Activated T-cell treated with anti-CD3 and anti-CD28 coated beads for 1 hour (primary cell): Measurements from ENCODE around the gene SORCS2.
A peak's percentile ranks its signal among the peaks of the same experiment; 100 is the strongest.

ENCODE experiments used
- DNase-seq: peaks from one replicate; pipeline ENCODE4 v3.0.0-alpha.2; 2020; ENCODE audit warnings: low read depth

The SORCS2 gene

DNA sequence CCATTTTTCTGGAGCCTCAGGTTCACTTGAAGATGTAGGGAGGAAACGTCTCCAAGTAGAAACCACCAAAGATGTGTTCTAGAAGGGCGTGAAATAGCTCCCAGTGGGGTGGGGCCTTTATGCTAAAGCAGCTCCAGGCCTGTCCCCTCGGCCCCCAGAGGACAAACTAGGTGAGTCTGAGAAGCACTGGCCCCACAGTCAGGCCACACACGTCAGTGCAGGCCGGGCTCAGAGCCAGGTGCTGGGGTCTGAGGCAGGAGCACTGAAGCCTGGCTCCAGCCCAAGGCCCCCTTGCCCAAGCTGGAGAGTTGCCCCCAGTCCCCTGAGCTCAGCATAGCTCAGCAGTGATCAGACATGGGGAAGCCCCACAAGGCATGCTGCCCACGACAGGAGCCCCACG lies 337.7 kb downstream of the SORCS2 start:
- DNase-seq, result no peak

DNA sequence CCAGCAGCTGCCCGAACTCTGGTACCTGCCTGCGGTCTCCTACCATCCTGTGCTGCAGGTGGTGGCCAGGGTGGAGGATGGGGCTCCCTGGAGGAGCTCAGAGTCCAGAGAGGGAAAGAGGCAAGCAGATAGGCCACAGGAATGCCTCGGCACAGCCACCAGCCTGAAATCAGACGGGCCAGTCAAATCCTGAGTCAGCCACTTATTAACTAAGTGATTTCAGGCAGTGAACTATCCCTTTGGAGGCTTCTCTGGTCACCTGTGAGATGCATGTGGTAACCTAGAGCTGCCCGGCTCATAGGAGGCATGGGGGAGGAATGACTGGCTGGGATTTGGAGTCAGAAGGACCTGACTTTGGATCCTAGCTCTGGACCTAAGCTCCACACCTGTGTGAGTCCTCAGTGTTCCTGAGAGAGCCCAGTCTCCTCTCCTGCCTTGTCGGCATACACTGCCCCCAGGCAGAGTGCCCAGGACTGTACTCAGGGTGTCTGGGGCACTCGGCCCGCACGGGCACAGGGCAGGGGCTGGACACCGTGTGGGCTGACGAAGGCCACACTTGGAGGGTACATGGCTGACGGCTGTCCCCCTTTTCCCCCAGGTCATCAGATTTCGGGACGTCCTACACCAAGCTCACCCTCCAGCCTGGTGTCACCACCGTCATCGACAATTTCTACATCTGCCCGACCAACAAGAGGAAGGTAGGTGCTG lies 338.7 kb downstream of the SORCS2 start:
- DNase-seq, result no peak

DNA sequence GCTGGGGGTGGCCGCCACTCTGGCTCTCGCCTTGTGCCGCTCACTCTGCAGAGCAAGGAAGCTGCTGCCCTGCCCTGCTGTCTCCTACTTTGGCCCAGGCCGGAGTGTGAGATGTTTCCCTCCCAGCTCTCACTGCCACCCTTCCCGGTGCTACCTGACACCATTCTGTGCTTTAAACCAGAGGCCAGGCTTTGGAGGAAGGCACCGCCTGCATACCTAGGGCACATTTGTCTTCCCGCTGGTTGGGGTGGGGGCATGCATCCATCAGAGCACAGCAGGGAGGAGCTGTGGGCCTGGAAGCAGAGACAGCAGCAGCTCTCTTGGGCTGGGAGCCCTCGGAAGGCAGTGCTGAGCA lies 339.3 kb downstream of the SORCS2 start:
- DNase-seq, result no peak

DNA sequence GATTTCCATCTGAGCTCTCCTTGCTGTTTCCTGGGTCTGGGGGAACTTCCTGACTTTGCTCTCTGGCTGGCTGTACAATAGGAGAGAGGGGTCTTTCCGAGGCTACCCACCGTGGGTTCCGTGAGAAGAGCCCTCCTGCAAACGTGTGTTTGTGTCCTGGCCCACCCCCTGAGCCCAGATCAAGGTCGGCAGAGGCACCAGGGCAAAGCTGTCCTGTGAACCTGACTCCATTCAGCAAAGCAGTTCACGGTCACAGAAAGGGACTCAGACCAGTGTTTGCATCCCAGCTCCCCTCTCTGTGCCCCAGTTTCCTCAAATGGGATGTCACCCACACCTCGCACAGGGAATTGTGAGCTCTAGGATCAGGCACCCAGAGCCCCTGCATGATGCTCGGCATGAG lies 339.7 kb downstream of the SORCS2 start:
- DNase-seq, result no peak

DNA sequence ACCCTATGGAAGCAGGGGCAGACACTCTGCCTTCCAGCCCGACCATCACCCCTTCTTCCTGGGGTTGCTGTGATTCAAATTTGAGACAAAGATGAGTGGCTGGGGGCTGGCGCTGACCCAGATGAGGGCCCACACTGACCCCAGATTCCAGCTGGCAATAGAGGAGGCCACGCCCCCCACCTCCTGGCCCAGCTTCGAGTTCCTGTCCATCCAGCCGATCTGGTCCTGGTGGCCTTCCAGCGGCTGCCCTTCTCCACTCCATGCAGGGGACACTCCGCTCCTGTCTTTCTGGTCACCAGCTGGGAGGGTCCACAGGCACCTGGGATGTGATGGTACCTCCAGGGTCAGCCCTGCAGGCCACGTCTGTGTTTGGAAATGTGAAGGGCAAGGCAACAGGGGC lies 340.9 kb downstream of the SORCS2 start:
- DNase-seq, result no peak

DNA sequence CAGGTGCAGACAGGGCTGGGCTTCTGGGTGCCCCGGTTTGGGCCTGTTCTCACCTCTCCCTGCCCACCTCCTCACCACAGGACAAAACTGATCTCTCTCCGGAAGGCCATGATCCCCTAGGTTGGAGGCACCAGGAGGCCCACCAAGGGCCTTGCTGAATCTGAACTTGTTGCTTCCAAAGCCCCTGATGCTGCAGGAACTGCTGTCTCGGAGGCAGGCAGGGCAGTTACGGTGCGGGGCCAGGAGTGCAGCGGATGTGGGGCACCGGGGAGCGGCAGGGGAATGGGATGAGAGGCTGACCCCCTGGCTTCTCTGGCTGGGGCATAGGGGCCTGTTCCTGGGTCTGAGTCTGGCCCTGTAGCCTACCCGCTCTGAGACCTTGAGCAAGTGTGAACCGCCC lies 342.8 kb downstream of the SORCS2 start:
- no peak for DNase-seq

DNA sequence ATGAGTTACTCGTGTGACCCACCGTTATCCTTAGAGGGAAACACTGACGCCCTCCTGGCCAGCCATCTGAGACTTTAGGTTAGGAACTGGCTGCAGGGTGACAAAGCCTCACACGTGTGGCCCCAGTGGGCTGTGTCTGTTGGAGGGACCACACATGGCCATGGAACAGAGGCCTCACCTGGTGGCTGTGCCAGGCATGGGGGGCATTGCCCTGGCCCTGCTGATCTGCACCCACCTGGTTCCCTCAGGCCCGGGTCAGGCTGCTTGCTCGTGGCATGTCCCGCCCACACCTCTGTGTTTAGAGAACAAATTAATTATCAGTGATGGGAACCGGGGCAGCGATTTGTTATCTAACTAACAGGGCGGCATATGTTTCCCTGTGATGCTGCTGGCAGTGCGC lies 343.3 kb downstream of the SORCS2 start:
- DNase-seq, result no peak

DNA sequence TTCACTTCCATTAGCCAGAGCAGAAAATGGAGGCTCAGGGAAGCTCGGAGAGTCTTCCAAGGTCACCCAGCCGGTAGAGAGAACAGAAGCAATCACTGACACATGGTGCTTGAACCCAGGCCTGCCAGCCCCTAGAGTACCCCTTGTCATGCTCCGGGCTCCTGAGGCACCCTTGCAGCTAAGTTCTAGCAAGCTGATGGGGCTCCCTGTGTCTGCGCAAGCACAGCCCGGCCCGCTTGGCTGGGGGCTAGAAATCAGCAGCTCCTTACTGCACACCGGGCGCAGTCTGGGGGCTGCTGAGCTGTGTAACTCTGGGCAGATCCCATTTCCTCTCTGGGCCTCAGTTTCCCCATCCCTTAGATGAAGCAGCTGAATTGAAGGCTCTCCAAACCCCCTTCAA lies 344.5 kb downstream of the SORCS2 start:
- no peak for DNase-seq

DNA sequence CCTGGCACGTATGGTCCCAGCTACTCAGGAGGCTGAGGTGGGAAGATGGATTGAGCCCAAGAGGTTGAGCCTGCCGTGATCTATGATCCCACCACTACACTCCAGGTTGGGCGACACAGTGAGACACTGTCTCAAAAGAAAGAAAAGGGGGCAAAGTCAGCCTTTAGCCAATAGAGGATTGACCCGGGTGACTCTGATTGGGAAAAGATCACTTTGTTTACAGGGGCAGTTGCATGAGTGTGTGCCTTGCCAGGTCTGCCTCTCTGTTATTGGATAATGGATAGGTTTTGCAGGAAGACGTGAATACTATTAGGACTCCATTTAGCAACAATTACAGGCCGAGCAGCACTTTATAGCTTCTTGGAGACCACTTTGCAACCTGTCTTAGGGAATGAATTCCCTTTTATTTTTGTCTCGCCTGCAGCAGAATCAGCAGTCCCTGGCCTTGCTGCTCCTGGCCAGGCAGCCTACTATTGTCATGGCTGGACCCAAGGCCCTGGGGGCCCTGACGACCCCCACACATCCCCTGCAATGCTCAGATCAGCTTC lies 345.6 kb downstream of the SORCS2 start:
- DNase-seq, result no peak

DNA sequence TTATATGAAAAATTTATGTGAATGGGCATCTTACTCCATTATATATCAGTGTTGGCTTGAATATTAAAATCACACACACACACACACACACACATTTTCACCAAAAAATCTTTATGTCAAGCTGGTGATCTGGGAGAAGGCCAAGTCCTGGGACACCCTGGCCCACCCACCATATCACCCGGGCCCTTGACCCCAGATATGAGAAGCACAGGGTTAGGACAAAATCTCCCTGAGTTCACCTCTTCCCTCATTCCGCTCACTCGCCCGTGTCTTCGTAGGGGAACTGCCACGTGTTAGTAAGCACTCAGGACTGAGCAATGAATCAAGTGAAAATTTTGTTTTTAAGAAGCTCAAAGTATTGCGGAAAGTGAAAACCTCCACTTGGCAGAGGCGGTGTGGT lies 346.2 kb downstream of the SORCS2 start:
- no peak for DNase-seq

DNA sequence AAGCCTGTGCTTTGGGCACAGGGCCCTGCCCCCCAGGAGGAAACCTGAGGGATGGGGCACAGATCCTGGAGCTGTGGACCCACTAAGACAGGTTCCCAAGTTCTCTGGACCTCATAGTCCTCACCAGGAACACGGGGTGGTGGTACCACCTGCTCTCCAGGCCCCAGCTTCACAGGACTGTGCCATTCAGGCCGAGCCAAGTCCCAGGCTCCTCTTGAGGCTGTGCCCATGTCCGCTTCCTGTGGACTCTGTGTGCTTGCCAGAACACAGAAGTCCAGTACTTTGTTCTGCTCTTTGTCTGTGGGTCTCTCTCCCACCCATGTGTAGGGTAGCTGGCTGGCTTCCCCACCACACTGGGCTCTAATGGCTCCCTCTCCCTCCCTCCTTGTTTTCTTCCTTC lies 346.8 kb downstream of the SORCS2 start:
- no peak for DNase-seq

DNA sequence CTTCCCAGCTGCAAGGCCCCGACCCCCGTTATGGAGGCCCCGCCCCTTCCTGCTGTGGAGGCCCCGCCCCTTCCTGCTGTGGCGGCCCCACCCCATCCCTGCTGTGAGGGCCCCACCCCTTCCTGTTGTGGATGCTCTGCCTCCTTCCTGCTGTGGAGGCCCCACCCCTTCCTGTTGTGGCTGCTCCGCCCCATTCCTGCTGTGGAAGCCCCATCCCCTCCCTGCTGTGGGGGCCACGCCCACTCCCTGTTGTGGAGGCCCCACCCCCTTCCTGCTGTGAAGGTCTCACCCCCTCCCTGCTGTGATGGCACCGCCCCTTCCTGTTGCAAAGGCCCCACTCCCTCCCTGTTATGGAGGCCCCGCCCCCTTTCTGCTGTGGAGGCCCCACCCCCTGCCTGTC lies 347.3 kb downstream of the SORCS2 start:
- DNase-seq, result peak; percentile 12

DNA sequence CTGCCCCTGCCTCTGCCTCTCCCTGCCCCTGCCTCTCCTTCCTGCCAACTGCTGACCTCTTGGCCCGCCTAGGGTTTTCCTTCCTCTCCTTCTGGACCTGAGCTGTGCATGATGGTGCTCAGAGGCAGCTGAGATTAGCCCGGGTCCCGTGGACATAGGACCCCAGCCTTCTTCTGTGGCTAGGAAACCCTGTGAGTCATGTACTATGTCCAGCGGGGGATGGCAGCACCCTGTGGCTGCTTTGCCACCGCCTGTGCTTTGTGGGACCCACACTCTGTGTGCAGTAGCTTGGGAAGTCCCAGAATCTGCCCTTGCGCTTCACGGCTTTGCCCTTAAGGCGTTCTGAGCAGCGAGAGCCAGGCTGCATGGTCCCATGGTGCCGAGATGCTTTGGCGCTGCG lies 347.9 kb downstream of the SORCS2 start:
- no peak for DNase-seq

DNA sequence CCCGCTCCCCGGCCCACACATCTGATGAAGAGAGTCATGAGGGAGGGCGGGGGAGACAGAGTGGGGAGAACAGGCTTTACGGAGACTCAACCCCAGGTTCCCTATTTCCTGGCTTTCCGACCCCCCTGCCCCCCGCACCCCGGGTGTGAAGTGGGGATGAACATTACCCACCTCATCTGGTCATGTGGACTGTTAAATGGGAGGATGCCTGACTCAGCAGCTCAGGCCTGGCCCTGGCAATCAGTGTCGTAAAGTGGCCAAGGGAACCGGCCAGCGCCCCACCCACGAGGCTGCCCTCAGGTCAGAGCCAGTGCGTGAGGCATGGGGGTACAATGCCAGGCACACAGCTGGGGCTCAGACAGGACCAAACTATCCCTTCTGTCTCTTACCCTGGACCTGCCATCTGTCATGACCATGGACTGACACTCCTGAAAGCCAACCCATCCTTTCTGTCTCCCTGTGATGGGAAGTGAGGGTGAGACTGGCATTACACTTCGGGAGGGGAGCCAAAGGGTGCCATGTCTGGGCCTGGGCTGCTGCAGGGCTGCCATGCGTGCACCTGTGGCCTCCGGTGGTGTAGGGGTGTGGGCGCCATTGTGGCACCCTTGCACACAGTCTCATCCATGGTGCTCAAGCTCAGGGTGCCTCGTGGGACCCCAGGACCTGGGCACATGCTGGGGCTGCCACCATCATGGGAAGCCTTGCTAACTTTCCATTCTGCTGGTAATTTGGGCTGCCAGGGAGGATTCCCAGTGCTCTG lies 348.5 kb downstream of the SORCS2 start:
- DNase-seq, result no peak

DNA sequence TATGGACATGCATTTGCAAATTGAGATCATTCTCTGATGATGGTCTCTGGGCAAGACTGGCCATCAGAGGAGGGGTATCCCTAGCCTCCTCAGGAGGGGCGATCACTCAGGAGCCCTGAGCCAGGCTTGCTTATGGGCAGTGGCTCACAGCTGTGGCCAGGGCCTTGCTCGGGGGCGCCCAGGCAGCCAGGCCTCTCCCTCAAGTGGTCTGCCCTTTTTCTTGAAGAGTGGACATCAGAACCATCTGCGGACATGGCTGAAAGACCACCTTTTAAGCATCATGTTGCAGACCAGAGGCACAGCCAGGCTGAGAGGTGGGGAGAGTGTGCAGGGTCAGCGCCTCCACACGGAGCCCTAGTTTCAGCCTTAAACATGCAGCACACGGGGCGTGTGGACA lies 349.1 kb downstream of the SORCS2 start:
- DNase-seq, result no peak

DNA sequence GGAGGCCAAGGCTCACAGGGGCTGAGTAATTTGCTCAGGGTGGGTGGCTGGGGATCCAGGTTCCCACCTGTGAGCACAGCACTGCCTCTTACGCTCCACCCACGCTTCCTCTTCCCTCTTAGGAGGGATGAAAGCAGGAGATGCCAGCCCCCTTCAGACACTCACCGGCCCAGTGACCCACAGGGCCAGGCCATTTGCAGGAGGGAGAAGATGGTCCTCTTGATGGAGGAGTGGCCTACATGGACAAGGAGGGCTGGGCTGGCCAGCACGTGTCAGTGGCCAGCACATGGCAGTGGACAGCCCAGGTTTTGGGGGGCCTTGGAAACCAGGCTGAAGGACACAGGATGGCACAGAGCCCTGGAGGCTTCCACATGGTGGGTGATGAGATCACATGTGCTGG lies 350.4 kb downstream of the SORCS2 start:
- DNase-seq, result no peak

DNA sequence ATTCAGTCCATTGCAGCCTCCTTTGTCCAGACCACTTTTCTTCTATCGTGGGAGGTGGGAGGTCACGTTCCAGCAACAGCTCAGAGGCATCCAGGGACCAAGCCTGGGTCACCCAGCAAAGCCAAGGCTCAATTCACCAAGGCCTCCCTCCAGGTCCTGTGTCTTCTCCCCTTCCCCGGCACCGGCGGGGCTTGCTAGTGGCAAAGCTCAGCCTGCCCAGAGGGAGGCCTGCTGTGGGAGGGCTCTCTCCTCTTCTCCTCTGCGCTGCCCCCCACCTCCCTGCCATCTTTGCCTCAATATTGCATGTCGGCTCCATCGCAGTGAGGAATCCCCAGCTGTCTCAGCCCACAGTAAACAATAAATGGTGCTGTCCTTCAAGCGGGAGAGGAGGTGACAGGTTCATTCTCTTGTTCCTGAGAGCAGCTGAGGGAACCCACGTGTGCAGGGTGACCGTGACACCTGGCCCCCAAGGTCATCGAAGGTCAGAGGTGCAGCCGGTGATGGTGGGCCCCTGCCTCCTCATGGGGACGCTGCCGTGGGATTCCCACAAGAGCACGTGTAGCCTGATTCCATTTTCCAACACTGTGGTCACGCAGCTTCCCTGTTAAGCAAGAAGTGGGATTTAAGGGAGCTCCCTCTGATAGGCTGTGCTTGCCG lies 353.9 kb downstream of the SORCS2 start:
- no peak for DNase-seq

DNA sequence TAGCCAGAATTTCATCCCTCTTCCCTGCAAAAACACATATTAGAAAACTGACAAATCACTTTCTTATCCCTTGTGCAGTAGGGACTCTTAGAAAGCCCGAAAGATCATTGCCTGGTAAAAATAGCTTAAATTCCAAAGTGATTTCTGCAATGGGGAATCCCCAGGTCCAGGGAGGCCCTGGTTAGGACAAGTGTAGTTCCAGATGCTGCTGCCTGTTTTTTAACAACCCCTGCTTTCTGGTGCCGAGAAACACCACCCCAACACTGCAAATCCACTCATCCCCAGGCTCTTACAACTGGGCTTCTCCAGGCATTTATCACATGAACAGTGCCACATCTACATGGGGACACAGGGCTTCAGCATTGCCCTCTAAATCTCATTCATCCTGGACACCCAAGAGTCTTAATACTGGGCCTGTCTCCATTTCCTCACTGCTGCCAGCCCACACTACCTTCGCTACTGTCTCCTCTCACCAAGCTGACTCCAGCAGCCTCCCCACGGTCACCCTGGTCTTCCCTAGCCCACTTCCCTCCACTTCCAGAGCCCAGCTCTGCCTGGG lies 354.6 kb downstream of the SORCS2 start:
- DNase-seq, result no peak

DNA sequence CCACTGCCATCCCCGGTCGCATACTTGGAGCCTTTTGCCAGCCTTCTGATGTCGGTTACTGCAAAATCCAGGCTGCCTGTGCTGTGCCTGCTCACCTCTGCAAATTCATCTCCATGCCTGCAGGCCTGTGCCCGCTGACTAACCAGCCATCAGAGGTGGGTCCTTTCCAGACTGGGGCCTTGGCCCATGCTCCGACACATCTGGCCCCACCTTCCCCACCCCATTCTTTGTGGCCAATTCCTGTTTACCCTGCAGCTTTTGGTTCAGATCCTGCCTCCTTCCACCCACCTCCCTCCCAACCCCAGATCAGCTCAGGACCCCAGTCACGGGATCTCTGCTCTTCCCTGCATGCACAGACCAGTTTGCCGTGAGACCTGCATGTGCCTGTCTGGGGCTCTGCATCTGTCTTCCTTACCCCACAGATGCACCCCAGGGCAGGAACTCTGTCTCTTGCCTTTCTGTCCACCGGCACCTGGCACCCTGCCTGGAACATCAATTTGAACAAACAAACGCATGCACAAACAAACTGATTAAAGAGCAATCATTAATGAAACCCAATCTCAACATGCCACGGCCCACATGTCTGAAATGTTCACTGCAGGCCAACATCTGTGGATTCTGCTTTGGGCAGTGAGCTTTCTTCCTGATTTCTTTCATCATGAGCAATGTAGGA lies 355.2 kb downstream of the SORCS2 start:
- no peak for DNase-seq

DNA sequence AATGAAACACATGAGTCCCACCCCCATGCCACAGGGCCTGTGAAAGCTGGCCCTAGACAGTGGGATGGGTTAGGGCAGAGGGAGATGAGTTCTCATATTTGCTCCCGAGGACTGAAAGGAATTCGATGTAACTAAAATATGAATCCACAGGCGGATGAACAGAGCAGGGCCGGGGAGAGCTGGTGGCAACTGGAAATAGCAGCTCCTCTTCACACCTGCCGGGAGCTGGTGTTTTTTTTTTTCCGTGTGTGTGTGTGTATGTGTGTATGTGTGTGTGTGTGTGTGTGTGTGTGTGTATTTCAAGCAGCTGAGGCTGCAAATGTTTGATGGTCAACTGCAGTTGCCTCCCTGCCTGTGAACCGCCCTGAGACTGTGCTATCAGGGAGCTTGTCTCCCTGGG lies 357.5 kb downstream of the SORCS2 start:
- DNase-seq, result no peak

DNA sequence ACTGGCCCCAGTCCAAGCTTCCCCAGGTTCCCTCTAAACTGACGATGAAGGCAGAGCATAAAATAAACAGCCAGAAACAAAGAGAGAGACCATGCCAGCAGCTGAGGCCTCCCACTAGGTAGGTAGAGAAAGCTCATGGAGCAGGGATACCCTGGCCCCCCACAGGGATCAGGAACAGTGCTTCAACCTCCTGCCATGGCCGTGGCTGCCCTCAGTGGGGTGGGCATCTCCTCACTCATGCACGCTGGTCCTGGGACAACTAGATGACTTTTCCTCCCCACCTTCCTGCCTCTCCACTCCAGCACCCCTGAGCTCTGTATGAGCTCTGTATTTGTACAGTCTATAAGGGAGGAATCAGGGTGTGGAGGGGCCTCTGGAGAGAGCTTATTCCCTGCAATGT lies 360.1 kb downstream of the SORCS2 start:
- DNase-seq, result no peak

DNA sequence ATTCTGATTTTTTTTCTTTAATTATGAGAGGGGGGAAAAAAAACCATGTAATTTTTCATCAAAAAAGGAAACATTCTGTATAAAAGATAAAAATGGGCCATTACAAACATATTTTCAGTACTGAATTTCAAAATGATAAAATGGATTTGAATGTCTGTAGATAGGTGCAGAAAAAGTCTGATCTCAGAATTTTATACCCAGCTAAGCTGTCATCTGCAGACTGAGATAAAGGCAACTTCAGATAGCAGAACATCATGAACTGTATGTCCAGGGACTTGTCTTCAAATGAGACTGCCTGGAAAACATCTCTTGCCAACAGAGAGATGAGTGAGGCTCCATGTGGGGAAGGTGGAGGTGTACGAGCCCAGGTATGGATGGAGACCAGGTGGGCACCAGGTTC lies 360.9 kb downstream of the SORCS2 start:
- no peak for DNase-seq
